ENCODE results near the gene IARS2. TPM values are rescaled to one million over a fixed set of nuclear protein-coding genes. Genes with fewer than 3 reads are reported as not detected.

IARS2 gene
- total and polyA plus RNA-seq, 2 donors (not counting 3 experiments of a cell fraction or from before 2014, with no cell fraction given), result 15.5 to 62.8 TPM

DNA sequence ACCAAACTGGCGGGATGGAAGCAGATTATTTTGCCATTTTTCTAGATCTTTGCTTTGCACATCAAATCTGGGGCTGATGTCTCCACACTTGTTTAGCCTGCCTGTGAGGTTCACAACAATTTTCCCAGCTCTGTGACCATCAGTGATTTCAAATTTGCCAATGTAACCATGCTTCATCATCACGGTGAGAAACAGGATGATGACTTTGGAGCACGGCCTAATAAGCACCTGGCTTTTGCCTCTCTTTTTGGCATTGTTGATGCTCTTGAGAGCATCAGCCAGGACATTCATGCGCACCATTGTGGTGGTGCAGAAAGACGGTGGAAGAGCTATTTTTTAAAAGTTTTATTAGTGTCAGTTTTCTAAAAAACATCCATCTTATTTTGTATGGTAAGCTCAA, 50.1 kb downstream of the IARS2 start:
- Histone ChIP-seq H2AFZ (ENCODE audit: low read depth, low read length) (no peak overlapping the region), H3K9ac (replicated peaks; ENCODE audit: extremely low read depth, insufficient read depth, low read length) (no peak overlapping the region), H3K4me1 (ENCODE audit: control insufficient read depth, extremely low read depth, insufficient read depth, low read length) (no peaks in the 10 kb centered on the region), H3K4me2 (ENCODE audit: insufficient read depth, low read length) (no peak overlapping the region), H3K27me3 (ENCODE audit: control insufficient read depth in 2 of 2, insufficient read depth in 2 of 2, low read length in 2 of 2) (no peaks in the 10 kb centered on the region), H3K9me1 (replicated peaks; ENCODE audit: control insufficient read depth, extremely low read depth, insufficient read depth, low read length) (no peaks in the 10 kb centered on the region), H3K36me3 (ENCODE audit: control insufficient read depth in 2 of 2, extremely low read depth in 1 of 2, insufficient read depth in 2 of 2, low read length in 2 of 2) (peaks cover 3 to 10% of the 10 kb centered on the region in 2 experiments), H3K79me2 (ENCODE audit: control insufficient read depth, insufficient read depth, low read length) (no peaks in the 10 kb centered on the region), H3K27ac (ENCODE audit: insufficient read depth, low read depth, low read length) (no peak overlapping the region), H4K20me1 (replicated peaks; ENCODE audit: control insufficient read depth, extremely low read depth, insufficient read depth, low read length) (no peaks in the 10 kb centered on the region), H3K4me3 (replicated peaks in 1 of 3; ENCODE audit: insufficient read depth in 1 of 3, low read depth in 1 of 3, low read length in 3 of 3) (no peak overlapping the region), H3K9me3 (replicated peaks; ENCODE audit: control insufficient read depth, insufficient read depth, low read length) (no peaks in the 10 kb centered on the region)
- peak; percentile 8 for FAIRE-seq
- ChIA-PET CTCF (interaction anchor here (0.9 to 1.9 kb wide), 5 partner anchors 8 to 31 kb away, joined by 3 to 8 read pairs (median 3); no protein-coding TSS in a partner anchor), POLR2A (no interaction called here)
- intact Hi-C loops (cut with micrococcal nuclease), result no loop called here
- BruUV-seq (replicated peaks), result no TSS peak
- no peak for DNase-seq (ENCODE audit: low read depth, low spot score)
- TF ChIP-seq, protein P1, sequence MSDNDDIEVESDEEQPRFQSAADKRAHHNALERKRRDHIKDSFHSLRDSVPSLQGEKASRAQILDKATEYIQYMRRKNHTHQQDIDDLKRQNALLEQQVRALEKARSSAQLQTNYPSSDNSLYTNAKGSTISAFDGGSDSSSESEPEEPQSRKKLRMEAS (IDR thresholded peaks at IDR 0.05; ENCODE audit: insufficient read depth, insufficient read length), result no peak
- no peak for TF ChIP-seq POLR2AphosphoS5 (IDR thresholded peaks at IDR 0.05; ENCODE audit: insufficient read depth, low read depth, low read length)
- TF ChIP-seq, protein P2, sequence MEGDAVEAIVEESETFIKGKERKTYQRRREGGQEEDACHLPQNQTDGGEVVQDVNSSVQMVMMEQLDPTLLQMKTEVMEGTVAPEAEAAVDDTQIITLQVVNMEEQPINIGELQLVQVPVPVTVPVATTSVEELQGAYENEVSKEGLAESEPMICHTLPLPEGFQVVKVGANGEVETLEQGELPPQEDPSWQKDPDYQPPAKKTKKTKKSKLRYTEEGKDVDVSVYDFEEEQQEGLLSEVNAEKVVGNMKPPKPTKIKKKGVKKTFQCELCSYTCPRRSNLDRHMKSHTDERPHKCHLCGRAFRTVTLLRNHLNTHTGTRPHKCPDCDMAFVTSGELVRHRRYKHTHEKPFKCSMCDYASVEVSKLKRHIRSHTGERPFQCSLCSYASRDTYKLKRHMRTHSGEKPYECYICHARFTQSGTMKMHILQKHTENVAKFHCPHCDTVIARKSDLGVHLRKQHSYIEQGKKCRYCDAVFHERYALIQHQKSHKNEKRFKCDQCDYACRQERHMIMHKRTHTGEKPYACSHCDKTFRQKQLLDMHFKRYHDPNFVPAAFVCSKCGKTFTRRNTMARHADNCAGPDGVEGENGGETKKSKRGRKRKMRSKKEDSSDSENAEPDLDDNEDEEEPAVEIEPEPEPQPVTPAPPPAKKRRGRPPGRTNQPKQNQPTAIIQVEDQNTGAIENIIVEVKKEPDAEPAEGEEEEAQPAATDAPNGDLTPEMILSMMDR (IDR thresholded peaks at IDR 0.05; ENCODE audit: extremely low read depth in 1 of 2, insufficient read depth in 1 of 2, low read depth in 1 of 2, low read length in 2 of 2), result no peak
- no peak for TF ChIP-seq FOS (IDR thresholded peaks at IDR 0.05; ENCODE audit: borderline replicate concordance, insufficient read depth, low read length)
- TF ChIP-seq POLR2A (IDR thresholded peaks at IDR 0.05; ENCODE audit: low read depth, low read length), result no peak
- TF ChIP-seq GATA2 (IDR thresholded peaks at IDR 0.05; ENCODE audit: insufficient read depth, insufficient read length, low read depth, low read length), result no peak
- no peak for TF ChIP-seq JUN (IDR thresholded peaks at IDR 0.05; ENCODE audit: borderline replicate concordance, insufficient read depth, insufficient read length, low read depth)
- no peak for TF ChIP-seq EZH2 (IDR thresholded peaks at IDR 0.05; ENCODE audit: borderline replicate concordance, low read depth, low read length, severe bottlenecking)
- no peak for TF ChIP-seq MYC (IDR thresholded peaks at IDR 0.05; ENCODE audit: low read depth, low read length)
- dilution Hi-C loops (cut with MboI; ENCODE audit: extremely low pct_ligation_motif_present, low sequenced_read_pairs), result no loop called here

Measured in endothelial cell of umbilical vein (primary cell).